NCI-H510A treated with DMSO at 0.1 percent for 48 hours (cell line): ENCODE measurements around the gene NOG.

ENCODE experiments used
- DNase-seq: peaks from one replicate; lab custom pipeline; 2025; lab: John Stamatoyannopoulos, UW

Gene NOG

DNA sequence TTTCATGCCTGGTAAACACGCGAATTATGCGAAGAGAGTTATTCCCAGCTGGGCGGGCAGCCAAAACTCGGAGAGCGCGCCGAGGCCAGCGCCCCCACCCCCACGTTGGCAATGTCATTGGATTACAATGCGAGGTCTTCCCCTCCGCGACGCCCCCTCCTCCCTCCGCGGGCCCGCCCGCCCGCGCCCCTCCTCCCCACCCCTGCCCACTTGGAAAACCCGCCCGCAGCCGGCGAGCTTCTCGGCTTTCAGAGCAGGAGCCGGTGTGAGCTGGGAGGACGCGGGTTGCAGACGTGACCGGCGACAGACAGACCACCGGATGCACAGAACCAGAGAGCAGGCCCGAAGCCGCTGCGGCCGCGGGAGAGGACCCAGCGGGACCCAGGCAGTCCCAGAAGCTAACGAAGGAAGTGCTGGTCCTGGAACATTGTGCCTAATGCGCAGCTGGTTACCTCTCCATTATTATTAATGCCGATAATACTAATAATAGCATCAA is 4.0 kb downstream of the NOG start:
- DNase-seq = no peak

DNA sequence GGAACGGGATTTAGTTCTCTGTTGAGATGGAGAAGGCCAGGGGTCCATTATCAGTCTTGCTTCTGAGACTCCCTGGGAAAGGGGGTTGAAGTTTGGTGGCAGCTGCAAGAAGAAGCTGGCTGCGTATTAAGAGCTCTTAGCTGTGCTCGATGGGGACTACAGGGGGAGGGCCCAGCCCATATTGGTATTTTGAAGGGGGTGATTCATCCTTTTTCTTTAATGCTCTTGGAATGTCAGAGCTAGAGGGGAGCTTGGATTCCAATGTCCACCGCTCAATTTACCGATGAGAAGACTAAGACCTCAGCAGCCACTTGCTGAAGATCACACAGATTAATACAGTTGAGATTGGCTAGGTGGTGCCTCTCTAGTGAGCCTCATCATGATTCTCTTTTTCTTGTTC is 5.0 kb downstream of the NOG start:
- DNase-seq = no peak

DNA sequence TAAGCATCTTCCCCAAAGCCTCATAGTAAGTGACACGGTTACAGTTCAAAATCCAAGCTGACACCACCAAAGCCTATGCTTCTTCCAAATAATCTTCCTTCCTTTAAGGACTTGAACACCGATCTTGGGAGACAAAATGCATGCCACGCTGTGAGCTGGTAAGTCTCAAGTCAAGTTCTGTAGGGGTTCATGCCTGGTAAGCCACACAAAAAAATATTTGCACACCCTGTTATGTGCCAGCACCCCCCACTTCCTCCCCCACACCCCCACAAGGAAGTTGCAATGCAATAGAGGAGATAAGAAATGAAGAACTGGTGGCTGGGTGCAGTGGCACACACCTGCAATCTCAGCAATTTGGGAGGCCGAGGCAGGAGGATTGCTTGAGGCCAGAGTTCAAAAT is 5.6 kb downstream of the NOG start:
- DNase-seq = no peak

DNA sequence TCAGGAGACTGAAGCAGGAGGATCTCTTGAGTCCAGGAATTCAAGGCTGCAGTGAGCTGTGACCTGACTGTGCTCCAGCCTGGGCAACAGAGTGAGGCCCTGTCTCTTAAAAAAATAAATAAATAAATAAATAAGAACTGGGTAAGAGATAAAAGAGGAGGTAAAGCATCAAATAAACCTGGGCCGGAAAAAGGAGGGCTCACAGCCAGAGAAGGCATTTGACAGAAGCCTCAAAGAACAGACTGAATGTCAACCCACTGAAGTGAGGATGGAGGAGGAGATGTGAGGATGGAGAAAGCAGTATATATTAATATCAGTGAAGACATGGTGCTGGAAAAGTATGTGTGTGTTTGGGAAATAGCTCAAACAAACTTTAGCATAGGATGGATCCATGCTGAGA is 6.1 kb downstream of the NOG start:
- DNase-seq = no peak

DNA sequence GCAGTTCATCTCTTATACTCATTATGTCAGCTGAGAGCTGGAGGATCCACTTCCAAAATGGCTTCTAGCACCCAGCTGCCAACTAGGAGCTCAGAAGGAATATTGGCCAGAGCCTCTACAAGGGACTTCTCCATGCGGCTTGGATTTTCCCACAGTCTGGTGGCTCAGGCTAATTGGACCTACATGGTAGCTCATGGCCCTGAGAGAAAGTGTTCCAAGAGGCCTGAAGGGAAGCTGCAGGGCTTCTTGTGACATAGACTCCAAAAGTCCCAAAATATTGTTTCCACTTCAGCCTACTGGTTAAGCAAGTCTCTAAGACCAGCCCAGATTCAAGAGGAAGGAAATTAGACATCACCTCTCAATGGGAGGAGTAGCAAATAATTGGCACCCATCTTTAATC is 6.8 kb downstream of the NOG start:
- DNase-seq = no peak

DNA sequence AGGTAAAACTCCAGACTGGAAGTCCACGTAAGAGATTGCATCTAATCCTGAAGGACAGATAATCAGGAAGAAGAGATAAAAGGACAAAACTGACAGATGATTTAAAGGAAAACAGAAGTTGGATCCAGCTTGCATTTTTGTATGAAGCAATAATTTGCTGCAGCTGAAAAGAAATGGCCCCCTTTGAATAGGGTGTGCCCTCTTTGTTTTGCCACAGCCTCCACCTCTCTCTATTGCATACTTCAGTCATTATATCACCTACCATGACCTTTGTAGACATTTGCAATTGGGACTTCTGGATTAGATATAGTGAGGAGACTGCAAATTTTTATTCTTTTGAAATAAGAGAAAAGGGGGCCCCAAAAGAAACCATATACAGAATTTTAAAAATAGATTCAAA is 8.1 kb downstream of the NOG start:
- DNase-seq = no peak

DNA sequence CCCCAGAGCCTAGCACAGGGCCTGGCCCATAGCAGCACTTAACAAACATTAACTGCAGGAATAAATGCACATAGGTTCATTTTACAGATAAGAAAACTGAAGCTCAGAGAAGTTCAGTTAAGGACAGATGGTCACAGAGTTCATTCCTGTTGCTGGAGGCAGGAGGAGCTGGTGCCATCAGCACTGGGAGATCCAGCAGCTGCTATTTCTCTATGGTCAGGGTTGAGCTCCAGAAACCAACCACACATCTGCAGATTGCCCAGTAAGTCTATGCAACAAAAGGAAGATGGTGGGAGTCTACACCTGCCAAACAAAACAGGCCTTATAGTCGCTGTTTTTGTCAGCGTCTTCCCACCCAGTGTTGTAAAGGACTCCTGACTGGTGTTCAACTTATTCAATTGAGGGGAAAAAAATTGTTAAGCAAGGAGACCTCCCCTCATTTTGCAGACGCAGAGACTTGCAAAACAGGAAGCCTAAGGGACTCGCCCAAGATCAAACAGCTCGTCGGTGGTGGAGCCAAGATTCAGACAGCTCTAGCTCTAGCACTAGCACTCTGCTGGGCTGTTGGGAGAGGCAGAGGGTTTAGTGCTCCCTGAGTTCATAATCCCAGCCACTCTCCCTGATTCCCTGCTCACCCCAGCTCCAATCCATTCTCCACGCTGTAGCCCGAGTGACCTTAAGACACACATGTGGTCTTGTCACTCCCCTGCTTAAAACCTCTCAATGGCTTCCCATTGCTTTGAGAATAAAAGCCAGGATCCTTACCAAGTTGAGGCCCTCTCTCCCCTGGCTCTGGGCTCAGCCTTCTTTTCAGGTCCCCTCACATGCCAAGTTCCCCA is 9.0 kb downstream of the NOG start:
- DNase-seq = no peak

DNA sequence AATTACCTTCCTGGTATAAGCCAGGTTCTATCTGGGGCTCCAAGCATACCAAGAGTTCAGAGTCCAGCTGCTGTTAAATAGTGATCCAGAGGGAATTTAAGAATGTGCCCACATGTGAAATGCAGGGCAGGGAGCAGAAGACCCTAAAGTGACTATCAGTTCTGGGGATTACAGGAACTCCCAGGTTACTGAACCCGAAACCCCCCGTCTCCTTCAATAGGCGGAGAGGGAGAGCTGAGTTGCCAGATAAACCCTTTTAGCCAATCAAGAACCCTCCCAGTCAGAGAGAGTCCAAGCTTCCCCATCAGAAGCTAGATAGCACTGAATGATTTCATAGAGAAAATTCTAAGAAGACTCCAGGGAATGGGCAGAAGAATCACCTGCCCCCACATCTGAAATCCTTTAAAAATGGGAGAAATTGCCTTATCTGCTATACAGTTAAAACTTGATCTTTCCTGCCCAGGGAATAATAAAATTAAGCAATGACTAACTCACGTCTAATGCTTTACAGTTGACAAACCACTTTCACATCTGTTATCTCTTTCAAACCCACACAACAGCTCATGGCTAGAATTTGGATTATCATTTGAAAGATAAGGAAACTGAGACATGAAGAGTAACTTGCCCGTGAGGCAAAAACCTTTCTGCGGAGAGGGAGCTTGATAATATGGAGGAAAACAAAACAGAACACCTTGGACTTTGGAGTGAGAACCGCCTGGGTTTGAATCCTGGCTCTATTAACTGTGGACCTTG is 10.2 kb downstream of the NOG start:
- no peak for DNase-seq

DNA sequence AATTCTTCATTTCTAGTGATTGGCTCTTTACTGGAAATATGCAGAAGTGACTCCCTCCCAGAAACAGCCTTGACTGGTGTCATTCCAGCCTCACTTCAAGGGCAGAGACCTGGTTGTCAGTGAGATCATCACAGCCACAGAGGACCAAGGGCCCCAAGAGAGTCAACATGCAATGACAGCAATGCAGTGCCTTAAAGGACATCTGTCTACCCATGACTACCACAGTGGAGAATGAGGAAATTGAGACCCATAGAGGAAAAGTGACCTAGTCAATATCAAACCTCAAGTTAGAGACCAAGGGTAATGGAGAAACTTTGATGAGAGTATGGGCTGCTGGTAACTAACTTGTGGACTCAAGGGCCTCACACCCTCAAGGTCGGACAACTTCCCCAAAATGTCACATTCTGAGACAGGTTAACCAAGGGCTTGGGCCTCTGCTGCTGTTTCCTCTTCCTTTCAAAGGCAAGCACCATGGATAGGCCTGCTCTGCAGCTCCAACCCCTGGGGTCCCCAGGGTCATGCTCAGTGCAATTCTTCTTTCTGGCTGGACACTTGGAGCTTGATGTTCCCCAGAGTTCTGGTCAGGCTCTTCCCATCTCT is 11.3 kb downstream of the NOG start:
- DNase-seq = no peak

DNA sequence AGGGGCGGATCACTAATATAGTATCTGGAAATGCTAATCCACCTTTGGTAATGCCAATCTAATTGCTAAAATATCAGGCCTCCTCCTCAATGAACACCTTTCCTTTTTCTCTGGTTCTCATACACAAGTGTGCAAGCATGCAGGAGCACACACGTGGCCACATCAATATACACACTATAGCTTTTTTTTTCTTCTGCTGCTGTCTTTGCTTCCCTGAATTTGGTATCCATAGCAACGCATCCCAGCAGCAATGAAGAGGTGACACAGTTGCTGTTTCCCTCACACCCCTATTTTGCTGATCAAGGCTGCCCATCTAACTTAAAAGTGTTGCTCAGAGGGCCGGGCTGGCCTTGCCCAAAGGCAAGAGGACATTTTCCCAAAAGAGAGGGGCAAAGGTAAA is 15.4 kb downstream of the NOG start:
- DNase-seq = no peak

DNA sequence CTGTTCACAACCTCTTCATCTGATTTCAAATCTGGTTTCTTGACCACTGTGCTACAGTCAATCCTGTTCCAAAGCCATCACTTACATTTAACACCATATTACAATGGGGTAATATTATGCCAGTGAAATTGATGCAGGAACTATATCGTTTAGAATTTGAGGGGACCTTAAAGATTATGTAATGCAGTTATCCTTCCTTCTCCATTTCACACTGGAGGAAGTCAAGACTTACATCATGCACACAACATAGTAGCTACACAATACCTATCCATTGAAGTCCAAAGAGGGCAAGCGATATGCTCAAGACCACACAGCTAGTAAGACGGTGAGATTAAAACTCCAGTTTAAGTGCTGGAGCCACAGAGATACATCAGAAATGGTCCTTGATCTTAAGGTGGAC is 16.8 kb downstream of the NOG start:
- DNase-seq = no peak

DNA sequence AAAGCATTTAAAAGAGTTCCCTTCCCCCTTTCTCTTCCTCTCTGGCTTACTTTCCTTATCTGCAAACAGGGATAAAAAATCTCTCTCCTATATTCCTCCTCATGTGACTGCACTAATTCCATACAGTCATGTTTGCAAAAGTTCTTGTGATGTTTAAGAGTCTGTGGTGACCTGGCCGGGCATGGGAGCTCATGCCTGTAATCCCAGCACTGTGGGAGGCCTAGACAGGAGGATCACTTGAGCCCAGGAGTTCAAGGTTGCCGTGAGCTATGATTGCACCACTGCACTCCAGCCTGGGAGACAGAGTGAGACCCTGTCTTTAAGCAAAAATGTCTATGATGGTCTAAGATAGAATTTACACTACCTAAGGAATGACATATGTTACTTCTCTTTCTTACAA is 19.6 kb downstream of the NOG start:
- no peak for DNase-seq

DNA sequence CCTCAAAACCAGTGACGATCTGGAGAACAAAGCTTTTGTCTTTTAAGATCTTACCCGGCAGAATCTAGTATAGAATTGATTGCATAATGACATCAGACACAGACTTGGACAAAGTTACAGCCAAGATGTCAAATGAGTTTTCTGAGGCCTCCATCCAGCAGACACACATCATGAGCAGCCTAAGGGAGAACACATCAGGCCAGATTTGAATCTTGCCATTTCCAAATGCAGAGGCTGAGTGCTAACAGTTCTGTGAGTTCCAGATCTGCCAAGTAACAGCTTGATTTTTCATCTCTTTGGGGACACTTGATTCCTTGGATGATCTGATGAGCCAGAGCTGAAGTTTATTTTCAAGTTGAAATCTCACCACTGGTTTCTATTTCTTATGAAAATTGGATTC is 21.0 kb downstream of the NOG start:
- DNase-seq = no peak

DNA sequence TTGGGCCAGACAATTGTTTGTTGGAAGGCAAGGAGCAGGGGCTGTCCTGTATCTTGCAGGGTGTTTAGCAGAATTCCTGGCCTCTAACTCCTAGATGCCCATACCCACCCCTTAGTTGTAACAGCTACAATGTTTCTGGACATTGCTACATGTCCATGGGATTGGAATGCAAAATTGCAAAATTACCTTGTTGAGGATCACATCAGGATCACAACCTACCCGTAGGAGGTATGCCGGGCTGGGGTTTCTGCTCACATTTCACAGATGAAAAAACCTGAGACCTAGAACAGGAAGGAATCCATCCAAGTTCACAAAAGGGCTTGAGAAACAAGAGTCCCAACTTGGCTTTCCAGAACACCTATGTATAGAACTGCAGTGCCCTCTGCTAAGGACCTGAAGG is 22.7 kb downstream of the NOG start:
- no peak for DNase-seq

DNA sequence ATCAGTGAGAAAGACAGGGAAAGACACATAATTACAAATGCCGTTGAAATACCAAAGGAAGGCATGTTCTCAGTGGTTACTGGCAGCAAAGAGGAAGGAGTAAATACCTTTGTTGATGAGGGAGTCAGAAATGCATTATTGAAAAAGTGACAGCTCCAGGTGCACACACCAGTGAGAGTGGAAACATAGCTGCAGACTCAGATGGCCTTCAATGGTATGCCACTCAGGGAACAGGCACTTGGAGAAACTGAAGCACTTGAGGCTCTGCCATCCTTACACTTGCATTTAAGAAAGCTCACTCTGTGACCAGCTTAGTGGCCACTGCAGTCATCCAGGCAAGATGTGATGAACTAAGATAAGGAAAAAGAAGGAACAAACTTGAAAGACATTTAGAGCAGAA is 29.9 kb downstream of the NOG start:
- DNase-seq = no peak

DNA sequence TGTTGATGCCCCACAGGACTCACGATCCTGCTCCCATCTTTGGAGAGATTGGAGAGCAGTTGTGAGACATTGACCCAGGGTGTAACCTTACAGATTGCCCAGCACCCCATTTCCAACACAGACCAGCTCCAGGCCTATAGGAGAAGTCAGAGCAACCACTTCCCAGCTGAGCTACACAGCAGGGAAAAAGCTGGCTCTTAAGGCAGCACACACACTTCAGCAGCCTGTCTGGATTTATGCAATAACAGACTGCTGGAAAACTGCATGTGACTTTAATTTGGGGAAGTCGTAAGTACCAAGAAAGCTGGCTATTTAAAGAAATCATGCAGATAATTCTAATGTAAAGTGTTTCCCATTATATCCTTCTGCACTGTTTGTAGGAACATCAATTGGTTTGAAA is 30.8 kb downstream of the NOG start:
- DNase-seq = no peak

DNA sequence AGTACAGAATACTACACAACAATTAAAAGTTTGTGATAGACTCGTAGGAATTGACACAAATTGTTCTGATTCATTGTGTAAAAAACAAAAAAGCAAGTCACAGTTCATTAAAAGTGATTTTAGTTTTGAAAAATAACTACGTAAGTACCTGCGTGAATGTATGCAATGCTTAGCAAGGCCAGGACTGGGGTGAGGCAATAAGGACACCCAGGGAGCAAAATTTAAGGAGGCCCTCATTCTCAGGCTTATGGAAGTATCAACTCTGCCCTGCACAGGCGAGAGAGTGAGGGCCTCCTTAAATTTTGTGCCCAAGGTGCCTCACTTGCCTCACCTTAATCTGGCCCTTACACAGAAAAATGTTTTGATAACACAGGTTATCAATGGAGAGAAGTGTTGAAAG is 31.4 kb downstream of the NOG start:
- no peak for DNase-seq

DNA sequence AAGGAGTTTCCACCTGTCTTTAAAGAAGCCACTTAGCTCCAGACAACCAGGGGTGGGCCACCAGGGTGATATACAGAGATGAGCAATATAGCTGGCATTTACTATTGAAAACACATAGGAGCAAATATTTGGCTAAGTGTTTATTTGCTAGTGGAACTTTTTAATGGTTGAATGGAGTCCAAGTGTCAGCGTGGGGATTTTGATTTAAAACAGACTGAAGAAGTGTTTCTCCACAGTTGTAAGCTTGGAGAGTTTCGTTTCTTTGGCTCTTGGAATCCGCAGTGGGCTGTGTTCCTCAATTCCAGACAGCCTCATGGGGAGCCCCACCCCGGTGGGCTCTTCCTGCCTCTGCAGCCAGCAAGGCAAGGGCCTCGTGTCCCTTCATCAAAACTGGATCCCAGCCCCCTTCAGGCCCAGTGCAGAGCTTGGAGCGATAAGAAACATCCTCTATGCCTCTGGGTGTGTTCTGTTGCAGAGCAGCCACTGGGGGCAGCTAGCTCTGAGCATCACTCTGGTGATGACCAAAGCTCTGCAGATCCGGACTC is 36.1 kb downstream of the NOG start:
- no peak for DNase-seq

DNA sequence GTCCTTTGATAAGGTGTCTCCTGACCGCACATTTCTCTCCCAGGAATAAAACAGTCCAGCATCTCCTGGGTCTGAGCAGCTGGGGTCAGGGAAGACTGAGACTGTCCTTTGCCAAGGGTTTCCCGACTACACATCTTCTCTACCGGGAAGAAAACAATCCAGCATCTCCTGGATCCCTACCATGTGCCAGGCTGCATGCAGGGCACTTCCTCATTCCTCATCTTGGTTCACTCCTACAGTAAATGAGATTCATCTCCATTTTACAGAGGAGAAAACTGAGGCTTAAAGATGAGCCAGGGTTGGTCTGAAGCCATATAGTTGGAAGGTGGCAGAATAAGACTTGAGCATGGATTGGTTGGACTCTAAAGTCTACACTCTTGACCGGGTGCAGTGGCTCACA is 36.7 kb downstream of the NOG start:
- no peak for DNase-seq

DNA sequence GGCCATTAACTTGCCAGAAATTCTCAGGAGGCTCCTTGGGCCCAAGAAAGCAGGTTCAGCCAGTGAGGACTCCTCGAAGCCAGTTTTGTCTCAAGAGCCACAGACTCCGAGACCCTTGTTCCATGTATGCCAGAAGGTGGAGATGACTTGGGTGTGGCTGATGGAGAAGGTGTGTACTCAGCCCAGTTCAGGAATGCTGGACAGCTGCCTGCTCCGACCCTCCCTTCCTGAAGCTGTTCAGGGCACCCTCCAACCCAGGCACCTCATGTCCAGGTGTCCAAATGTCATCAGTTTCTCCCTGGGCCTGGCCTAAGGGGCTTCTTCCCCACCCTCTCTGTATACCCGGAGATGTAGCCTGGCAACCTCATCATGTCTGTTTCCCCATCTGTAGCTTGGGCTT is 40.2 kb downstream of the NOG start:
- DNase-seq = no peak

DNA sequence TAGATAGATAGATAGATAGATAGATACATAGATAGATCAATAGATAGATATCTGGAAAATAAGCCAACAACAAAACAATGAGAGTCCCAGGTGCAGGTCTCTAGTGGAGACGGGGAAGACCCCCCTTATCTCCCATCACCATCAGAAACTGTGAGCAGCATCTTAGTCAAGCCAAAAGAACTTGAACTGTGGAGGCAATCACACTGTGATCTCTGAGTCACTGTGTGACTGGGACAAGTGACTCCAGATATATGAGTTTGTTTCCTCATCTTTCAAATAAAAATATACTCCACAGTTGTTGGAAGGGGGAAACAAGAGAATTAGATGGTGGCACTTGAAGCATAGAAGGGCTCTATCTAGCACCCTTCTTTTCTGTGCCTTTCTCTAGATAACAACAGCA is 42.1 kb downstream of the NOG start:
- DNase-seq = no peak

DNA sequence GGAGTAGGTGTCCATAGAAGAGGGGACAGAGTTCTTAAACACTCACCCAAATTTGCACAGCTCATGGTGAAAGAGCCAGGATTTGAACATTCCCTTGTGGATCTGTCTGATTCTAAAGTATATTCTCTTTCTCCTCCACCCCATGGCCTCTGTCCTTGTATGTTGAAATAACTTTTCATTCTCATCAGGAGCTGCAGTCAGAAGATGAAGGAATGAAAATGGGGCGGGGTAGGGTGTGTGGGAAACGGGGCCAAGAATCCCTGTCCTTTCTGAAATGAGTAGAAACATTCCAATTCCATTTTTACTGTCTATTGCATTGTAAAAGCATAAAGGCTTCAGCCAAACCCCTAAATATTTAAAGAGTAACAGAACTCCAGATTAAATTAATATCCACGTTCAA is 42.8 kb downstream of the NOG start:
- DNase-seq = no peak

DNA sequence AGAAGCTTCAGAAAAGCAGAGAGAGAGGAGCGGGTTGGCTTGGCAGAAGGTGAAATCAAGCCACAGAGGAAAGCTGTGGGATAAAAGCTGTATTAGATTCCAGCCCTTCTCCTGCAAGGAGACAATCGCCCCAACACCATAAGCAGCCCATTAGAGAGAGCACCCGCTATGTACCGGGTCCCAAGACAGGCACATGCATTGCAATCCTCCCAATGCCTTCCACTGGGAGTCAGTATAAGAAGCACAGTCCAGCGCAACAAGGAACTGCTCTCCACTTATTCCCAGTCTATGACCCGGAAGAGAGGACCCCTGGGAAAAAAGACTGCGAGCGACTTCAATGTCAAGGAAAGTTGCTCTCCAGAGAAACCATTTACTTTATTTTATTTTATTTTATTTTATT is 43.8 kb downstream of the NOG start:
- DNase-seq = no peak
